Thyroid gland (tissue), 4 donors: ENCODE data around the gene GRK1. TPM values are rescaled to one million over a fixed set of nuclear protein-coding genes. Genes with fewer than 3 reads are reported as not detected.

ENCODE experiments used
- DNase-seq, 2 donors: peaks; one replicate each; pipeline ENCODE4 v3.0.0-alpha.2; 2019
- H3K27ac ChIP-seq, 3 donors: fragments of 200-600 bp; sonication (generic); 1 replicate in 2 of 3; 2 replicates in 1 of 3; pipeline ENCODE4 v1.5.1; 2016 to 2019; ENCODE audit warnings: mild to moderate bottlenecking in 1 of 3, moderate library complexity in 1 of 3
- H3K27me3 ChIP-seq: fragments of 200-600 bp; sonication (generic); one replicate; pipeline ENCODE4 v1.5.1; 2019
- H3K36me3 ChIP-seq, 2 donors: fragments of 200-600 bp; sonication (generic); one replicate each; pipeline ENCODE4 v1.5.1; 2016 to 2019
- H3K4me1 ChIP-seq, 2 donors: fragments of 200-600 bp; sonication (generic); one replicate each; pipeline ENCODE4 v1.5.1; 2017 to 2019
- H3K4me3 ChIP-seq, 3 donors: fragments of 200-600 bp; sonication (generic); replicated peaks in 1 of 3; 1 replicate in 2 of 3; 2 replicates in 1 of 3; pipeline ENCODE4 v1.5.1; 2016; ENCODE audit warnings: mild to moderate bottlenecking in 1 of 3
- H3K9me3 ChIP-seq: fragments of 200-600 bp; sonication (generic); one replicate; pipeline ENCODE4 v1.5.1; 2017
- POLR2A ChIP-seq, 2 donors: fragments of 450-650 bp; IDR thresholded peaks; one replicate each; pipeline ENCODE4 v1.6.1; 2017; ENCODE audit warnings: antibody characterized with exemption in 2 of 2, mild to moderate bottlenecking in 2 of 2, moderate library complexity in 1 of 2
- whole genome bisulfite sequencing, 2 donors: methylation state at CpG; one replicate each; pipeline ENCODE4 v1.1.5; 2017; 5-methylcytosine and 5-hydroxymethylcytosine counted together
- intact Hi-C: fragments of 100-400 bp; cut with DNase I; formaldehyde crosslinking; loops from one replicate; pipeline ENCODE4 v1.15.1; 2023
- total RNA-seq, 4 donors: library from RNA; depleted of rRNA; stranded (reverse); fragments of >200 nt; gene quantifications; one replicate each; pipeline ENCODE4 v1.2.3, GENCODE V29; 2016
- TF ChIP-seq, protein P1 (sequence below), 6 experiments: fragments of 200-600 bp in 3 of 6; fragments of 450-650 bp in 3 of 6; sonication (generic) in 3 of 6; IDR thresholded peaks; one replicate each; pipeline ENCODE4 v1.5.1; 2016 to 2019; ENCODE audit warnings: antibody characterized with exemption in 6 of 6, mild to moderate bottlenecking in 2 of 6, inconsistent platforms in 1 of 6, moderate library complexity in 1 of 6

GRK1 gene
- total RNA-seq, 4 donors from 2014 or later: 2.0 to 17.9 (median 2.7) TPM

DNA sequence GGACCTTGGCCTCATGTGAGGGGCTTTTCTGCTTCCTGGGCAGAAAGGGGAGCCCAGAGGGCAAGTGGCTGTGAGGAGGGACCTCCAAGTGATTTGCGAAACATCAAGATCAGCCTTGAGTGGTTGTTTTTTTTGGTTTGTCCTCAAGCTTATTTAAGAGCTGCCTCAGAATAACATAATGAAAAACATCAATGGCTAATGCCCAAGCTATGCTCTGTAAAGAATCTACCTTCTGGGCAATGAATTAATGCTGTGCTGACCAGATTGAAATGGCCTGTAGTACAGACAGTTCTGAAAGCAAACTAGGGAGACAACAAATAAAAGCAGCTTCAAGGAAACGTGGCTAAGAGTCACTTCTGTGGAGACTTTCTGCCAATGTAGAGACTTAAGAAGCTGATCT is 100.3 kb downstream of the GRK1 start:
- H3K27ac ChIP-seq: no peak overlapping the region
- TF ChIP-seq POLR2A (IDR thresholded peaks at IDR 0.05): no peak
- TF ChIP-seq, protein P1, sequence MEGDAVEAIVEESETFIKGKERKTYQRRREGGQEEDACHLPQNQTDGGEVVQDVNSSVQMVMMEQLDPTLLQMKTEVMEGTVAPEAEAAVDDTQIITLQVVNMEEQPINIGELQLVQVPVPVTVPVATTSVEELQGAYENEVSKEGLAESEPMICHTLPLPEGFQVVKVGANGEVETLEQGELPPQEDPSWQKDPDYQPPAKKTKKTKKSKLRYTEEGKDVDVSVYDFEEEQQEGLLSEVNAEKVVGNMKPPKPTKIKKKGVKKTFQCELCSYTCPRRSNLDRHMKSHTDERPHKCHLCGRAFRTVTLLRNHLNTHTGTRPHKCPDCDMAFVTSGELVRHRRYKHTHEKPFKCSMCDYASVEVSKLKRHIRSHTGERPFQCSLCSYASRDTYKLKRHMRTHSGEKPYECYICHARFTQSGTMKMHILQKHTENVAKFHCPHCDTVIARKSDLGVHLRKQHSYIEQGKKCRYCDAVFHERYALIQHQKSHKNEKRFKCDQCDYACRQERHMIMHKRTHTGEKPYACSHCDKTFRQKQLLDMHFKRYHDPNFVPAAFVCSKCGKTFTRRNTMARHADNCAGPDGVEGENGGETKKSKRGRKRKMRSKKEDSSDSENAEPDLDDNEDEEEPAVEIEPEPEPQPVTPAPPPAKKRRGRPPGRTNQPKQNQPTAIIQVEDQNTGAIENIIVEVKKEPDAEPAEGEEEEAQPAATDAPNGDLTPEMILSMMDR (IDR thresholded peaks at IDR 0.05): no peak
- no peak for DNase-seq
- H3K4me3 ChIP-seq: no peak overlapping the region
- H3K36me3 ChIP-seq: no peaks in the 10 kb centered on the region
- WGBS, 2 donors: 32 to 35% methylated on average over 2 of the region's 2 CpGs
- H3K4me1 ChIP-seq: no peaks in the 10 kb centered on the region
- H3K27me3 ChIP-seq: no peaks in the 10 kb centered on the region
- H3K9me3 ChIP-seq: no peaks in the 10 kb centered on the region
- intact Hi-C loops: no loop called here

DNA sequence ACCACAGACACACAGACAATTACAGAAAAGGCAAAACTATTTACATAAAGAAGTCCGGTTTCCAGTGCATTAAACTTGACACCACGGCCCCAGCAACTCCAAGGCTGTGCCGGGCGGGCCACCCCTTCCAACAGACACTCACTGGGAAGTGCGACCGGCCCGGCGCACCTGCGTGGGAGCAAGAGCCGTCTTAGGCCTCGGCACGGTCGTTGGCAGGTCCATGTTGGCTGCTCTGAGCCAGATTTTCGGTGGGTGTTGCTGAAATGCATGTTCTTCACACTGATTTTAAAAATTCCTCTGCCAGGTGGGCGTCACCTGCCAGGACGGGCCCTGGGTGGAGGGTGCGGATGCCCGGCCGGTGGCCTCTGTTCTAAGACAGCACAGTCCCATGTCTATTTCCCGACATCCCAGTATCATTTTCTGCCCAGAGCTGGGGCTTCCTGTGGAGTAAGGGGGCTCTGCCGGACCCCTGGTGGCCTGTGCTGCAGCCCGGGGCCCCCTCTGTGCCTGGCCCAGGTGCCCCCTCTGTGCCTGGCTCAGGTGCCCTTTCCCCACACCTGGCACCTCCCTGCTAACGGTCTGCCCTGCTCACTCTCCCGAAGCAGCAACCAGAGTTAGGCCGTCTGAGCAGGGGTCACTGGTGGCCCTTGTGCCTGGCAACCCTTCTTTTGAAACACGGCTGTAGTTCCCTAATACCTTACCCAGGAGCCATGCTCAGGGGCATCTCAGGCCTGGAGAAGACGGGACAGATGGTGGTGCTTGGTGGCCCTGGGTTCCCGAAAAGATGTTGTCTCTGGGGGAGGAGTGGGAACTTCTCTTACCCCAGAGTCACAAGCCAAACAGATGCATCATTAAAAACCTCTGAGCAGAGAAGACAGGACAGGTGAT is 101.2 kb downstream of the GRK1 start:
- Histone ChIP-seq H3K9me3 (no peaks in the 10 kb centered on the region), H3K27ac (no peak overlapping the region), H3K4me1 (no peaks in the 10 kb centered on the region), H3K4me3 (no peak overlapping the region), H3K36me3 (no peaks in the 10 kb centered on the region), H3K27me3 (no peaks in the 10 kb centered on the region)
- 84 to 85% methylated on average over 19 to 28 of the region's 28 CpGs for WGBS, 2 donors
- TF ChIP-seq POLR2A (IDR thresholded peaks at IDR 0.05): no peak
- TF ChIP-seq, protein P1 (IDR thresholded peaks at IDR 0.05): no peak
- intact Hi-C loops: no loop called here
- no peak for DNase-seq

DNA sequence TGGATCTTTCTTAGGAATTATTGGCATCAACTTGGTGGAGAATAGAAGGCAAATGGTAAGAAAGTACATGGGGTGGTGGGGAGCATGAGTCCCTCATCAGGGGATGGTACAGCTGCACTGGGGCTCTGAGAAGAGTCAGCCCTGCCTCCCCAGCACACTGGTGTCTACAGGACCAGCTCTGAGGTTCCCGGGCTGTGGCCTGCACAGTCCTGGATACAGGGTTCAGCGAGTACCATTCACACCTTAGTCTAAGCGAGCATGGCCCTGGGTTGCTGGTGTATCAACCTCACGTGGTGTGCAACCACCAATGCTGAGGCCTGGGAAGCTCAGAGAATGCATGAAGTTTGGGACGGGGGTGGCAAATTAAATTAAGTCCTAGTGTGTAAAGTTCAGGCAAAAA is 102.1 kb downstream of the GRK1 start:
- Histone ChIP-seq H3K9me3 (no peaks in the 10 kb centered on the region), H3K36me3 (no peaks in the 10 kb centered on the region), H3K27ac (no peak overlapping the region), H3K27me3 (no peaks in the 10 kb centered on the region), H3K4me3 (no peak overlapping the region), H3K4me1 (no peaks in the 10 kb centered on the region)
- TF ChIP-seq, protein P1 (IDR thresholded peaks at IDR 0.05): no peak
- TF ChIP-seq POLR2A (IDR thresholded peaks at IDR 0.05): no peak
- WGBS, 2 donors: 92% methylated on average over 5 of the region's 5 CpGs
- intact Hi-C loops: no loop called here
- DNase-seq: no peak

DNA sequence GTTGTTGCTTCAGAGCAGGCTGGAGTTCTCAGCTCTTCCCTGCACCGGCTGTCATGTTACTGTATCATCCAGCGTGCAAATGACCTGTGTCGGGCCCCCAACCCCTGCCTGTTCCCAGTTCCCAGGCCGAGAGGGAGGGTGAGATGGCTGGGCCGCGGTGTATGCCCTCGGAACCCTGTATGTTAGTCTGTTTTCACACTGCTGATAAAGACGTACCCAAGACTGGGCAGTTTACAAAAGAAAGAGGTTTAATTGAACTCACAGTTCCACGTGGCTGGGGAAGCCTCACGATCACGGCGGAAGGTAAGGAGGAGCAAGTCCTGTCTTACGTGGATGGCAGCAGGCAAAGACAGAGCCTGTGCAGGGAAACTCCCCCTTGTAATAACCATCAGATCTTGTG is 102.9 kb downstream of the GRK1 start:
- intact Hi-C loops: no loop called here
- Histone ChIP-seq H3K9me3 (no peaks in the 10 kb centered on the region), H3K27ac (no peak overlapping the region), H3K36me3 (no peaks in the 10 kb centered on the region), H3K27me3 (no peaks in the 10 kb centered on the region), H3K4me3 (no peak overlapping the region), H3K4me1 (no peaks in the 10 kb centered on the region)
- no peak for DNase-seq
- TF ChIP-seq POLR2A (IDR thresholded peaks at IDR 0.05): no peak
- TF ChIP-seq, protein P1 (IDR thresholded peaks at IDR 0.05): no peak
- WGBS, 2 donors: 58 to 78% methylated on average over 12 to 13 of the region's 13 CpGs

DNA sequence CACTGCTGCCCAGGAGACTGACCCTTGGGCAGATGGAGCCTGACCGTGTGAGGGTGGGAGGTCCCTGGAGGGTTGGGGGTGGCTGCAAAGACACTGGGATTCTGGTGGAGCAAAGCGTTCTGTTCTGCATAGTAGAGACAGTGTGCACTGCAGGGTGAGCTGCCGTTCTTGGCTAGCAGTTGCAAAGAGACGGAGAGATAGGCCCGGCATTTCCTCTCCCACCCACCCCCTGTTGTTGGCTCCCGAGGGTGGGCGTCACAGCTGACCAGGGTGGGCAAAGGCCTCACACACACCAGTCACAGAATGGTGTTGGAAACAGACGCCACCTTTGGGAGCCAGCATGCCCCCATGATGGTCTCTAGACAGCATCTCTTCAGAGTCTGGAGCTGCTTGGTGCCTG is 103.4 kb downstream of the GRK1 start:
- H3K9me3 ChIP-seq: no peaks in the 10 kb centered on the region
- H3K36me3 ChIP-seq: no peaks in the 10 kb centered on the region
- intact Hi-C loops: no loop called here
- H3K27me3 ChIP-seq: no peaks in the 10 kb centered on the region
- 90% methylated on average over 7 to 8 of the region's 8 CpGs for WGBS, 2 donors
- TF ChIP-seq, protein P1 (IDR thresholded peaks at IDR 0.05): no peak
- TF ChIP-seq POLR2A (IDR thresholded peaks at IDR 0.05): no peak
- no peaks in the 10 kb centered on the region for H3K4me1 ChIP-seq
- H3K4me3 ChIP-seq: no peak overlapping the region
- no peak for DNase-seq
- H3K27ac ChIP-seq: no peak overlapping the region
